ENCODE results near the gene PTPRT.
"Not testable (repeated sequence)": the region's sequence is repeated elsewhere in the genome, so short reads cannot be mapped to it uniquely, and the experiment has no call there.

Gene PTPRT

GRCh38 chr20:43187476-43188233 is 2.1 kb downstream of the PTPRT start:
- peak; percentile 46 for DNase-seq

- DNase-seq: no peak
These were observed 3.4 kb downstream of the PTPRT start for GRCh38 chr20:43186312-43186711.

- no peak for DNase-seq
These were observed 3.8 kb downstream of the PTPRT start for GRCh38 chr20:43185901-43186300.

GRCh38 chr20:43183536-43184070 is 6.1 kb downstream of the PTPRT start:
- DNase-seq: no peak

DNA sequence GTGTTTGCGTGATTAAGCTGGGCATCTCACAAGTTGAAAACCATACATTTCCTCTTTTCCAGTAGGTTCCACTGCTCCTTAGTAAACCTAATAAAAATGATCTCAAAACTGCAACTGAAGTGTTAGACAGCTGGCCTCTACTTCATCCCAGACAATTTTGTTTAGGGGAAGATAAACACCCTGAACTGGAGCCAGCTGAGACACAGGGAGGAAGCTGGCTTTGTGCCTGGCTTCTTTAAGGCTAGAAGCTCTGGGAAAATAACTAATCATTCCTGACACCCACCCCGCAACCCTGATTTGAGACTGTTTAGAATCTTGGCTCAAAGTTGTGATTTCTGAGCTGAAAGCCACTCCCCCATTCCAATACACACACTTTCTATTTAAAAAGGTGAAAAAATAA is 11.6 kb downstream of the PTPRT start:
- no peak for DNase-seq

DNA sequence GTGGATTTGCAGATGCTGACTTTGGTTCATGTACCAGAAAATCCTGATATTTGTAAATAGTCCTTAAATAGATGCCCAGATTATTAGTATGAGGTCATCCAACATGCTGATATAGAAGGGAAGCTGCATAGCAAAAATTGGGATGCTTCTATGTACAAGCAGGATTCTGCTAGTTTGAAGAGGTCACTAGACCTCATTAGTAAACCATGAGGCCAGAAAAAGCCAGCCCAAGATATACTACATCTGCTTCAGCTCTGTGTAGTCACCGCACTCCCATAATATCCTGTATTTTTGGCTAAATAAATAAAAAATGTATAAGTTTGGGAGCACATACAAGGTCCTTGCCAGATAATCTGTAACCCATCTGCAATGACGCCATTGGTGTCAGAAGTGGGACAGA is 13.0 kb downstream of the PTPRT start:
- no peak for DNase-seq

DNA sequence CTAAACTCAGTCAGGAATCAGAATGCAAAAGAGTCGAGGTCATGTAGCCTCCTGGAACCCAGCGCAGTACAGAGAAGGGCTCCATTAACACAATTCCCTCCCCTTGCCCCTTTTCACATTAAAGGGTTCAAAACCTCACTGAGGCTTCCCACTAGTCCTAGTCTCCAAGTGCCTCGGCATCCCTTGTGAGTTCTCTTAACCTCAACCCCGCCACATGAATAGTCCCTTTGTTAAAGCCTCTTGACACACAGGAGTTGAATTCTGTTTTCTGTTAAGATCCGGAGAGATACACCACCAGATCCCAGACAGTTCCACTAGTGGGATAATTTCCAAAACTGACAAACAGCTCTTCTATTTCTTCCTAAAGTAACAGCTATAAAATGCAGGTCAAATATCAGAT is 17.8 kb downstream of the PTPRT start:
- no peak for DNase-seq

GRCh38 chr20:43170771-43171170 is 18.9 kb downstream of the PTPRT start:
- DNase-seq: no peak

DNA sequence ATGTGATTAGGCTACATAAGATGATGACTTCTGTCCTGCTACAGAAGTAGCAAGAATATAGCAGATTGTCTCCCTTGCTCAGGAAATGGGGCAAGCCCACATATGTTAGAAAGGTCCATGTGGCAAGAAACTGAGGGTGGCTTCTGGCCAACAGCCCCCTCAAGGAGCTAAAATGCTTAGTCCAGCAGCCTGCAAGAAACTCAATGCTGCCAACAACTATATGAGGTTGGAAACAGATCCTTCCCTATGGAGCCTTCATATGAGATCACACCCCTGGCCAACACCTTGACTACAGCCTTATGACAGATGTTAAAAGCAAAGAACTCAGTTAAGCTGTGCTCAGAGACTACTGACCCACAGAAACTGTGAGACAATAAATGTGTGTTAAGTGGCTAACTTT is 22.1 kb downstream of the PTPRT start:
- DNase-seq: no peak

DNA sequence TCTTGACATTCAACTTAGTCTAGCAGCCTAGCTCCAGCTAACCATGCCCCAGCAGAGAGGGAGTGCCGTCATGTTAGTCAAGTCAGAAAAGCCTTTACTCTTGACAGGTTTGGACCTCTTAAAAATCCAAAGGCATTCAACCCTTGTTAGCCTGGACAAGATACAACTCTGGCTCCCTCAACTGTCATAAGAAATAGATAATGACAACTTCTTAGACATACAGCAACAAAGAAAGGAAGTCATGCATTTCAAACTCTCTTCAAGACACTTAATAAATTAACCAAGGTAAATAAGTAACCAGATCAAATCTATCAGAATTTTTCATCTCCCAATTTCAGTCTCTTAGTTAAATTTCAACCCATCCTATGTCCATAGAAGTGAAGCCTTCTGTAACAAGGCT is 22.7 kb downstream of the PTPRT start:
- DNase-seq: no peak

DNA sequence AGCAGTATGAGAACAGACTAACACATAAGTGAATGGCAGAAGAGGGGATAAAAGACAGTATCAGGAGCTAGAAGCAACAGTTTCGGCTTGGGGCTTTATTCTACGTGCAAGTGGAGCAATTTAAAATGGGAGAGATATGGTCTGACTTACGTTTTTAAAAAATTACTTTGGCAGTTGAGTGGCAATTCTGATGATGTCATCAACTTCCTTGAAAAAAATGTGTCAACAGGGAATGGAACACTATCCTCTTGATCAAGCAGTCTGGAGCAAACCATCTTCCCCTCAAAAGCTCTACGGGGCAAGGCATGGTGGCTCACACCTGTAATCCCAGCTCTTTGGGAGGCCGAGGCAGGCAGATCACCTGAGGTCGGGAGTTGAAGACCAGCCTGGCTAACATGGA is 24.1 kb downstream of the PTPRT start:
- DNase-seq: no peak

DNA sequence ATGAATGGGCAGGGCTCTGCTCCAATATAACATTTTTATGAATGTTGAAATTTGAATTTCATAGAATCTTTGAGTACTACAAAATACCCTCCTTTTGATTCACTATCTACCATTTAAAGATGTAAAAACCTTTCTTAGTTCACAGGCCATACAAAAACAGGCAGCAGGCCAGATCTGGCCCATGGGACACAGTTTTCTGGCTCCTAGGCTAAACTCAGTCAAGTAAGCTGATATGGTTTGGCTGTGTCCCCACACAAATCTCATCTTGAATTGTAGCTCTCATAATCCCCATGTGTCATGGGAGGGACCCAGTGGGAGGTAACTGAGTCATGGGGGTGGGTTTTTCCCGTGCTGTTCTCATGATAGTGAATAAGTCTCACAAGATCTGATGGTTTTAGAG is 25.0 kb downstream of the PTPRT start:
- DNase-seq: not testable (repeated sequence)

DNA sequence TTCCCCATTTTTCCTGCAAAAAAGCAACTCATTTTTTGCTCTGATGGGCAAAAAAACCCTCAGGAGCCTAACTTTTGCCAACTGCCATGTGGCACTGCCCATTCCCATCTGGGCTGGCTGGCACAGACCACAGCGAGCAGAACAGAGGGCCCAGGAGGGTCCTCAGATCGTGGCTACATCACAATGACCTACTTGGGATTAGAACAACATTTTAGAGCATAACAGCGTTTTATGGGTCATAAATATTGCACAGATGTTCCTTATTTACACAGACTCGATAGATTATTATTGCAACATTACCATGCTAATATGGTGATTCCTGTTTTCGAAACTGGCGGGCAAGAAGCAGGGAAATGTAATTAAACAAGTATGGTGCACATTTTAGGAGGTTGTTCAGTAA is 28.0 kb downstream of the PTPRT start:
- no peak for DNase-seq

GRCh38 chr20:43160941-43161340 is 28.8 kb downstream of the PTPRT start:
- DNase-seq: no peak

DNA sequence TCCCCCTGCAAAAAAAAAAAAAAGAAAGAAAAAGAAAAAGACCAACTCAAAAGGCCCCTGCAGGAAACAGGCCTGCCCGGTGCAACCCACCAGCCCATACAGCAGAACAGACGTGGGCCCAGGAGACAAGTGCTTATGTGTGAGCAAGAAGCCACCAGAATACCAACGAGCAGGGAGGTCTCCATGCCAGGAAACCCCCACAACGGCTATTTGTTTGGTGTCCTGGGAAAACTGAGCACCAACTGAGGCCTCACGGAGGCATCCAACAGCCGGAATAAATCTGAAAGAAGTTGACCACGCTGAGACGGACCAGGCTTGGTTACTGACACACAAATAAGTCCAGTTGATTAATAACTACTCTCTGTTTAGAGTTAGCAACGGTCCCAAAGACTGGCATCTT is 29.7 kb downstream of the PTPRT start:
- DNase-seq: no peak

- DNase-seq: no peak
These were observed 34.2 kb downstream of the PTPRT start for GRCh38 chr20:43155366-43156100.

DNA sequence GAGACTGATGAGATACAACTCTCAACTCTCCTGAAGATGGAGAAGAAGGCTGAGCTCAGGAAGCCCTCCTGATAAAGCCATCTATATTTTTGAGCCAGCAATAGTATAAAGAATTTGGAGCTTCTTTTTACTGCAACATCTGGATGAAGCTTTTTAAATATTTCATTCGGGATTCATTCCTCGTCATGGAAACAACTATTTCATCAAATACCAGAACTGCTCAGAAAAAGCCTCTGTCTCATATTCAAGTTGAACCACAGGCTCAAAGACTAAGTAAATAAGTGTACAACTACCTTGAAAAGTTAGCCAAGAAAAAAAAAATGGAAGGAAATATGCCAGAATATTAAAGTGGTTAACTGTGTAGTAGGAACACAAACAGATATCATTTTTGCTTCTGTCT is 37.8 kb downstream of the PTPRT start:
- no peak for DNase-seq

- DNase-seq: no peak
These were observed 38.5 kb downstream of the PTPRT start for GRCh38 chr20:43151256-43151655.

DNA sequence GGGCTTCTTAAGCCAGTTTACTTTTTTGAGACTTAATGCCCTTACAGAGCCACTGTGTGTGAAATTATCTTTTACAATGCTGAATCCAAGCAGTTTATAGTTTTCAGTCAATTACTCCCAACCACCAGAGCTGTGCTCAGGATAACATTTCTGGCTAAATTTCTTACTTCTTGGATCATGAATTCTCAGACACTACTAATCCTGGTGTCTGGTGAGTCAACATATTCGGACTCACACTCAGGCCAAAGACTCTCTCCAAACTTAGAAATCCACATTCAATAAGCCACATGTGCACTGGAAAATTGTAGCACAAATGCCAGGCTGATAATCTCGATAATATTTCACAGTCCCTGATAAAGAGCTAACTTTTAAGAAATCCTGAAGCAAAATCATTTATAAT is 49.0 kb downstream of the PTPRT start:
- peak; percentile 7 for DNase-seq

DNA sequence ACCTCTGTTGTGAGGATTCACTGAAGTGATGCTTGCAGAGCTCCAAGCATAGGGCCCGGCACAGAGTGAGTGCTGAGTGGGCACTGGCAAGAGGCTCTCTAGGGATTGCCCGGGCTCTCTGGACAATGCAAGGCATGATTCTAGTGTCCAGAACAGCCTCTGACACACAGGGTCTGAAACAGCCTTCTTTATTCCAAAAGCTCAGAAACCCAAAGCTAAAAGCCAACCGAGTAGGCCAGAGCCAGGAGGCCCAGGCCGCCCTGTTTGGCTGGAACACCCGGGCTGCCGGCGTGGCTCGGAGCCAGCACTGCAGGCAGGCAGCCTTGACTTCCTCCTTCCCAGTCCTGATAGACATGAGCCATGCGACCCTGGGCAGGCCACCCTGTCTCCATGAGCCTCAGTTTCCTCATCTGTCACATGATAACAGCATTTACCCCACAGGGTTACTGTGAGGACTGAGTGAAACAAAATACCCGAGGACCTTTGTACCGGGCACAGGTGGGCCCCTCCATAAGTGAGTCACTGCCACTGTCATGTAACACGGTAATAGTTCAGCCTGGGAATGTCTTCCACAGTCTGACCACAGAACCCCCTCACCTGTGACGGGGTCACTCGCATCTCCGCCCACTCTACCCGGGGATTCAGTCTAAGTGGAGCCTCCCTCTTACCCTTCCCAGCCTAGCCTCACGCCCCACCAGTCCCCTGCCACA is 51.5 kb downstream of the PTPRT start:
- DNase-seq: no peak

GRCh38 chr20:43137160-43137559 is 52.5 kb downstream of the PTPRT start:
- no peak for DNase-seq

- DNase-seq: no peak
These were observed 65.5 kb downstream of the PTPRT start for GRCh38 chr20:43124241-43124640.

GRCh38 chr20:43123180-43123579 is 66.5 kb downstream of the PTPRT start:
- no peak for DNase-seq

All from fibroblast of skin of back (primary cell).